ENCODE data around the gene ACADL.

ACADL gene

GRCh38 chr2:210224941-210225672 lies at the start of gene ACADL:
Gene ACADL (minus strand): TSS chr2:210225447. CDS start chr2:210225263, 184 bp downstream.
- DNase-seq (ENCODE audit: low read depth in 2 of 2): peak; percentile 22 to 26
- TF ChIP-seq, protein P1, sequence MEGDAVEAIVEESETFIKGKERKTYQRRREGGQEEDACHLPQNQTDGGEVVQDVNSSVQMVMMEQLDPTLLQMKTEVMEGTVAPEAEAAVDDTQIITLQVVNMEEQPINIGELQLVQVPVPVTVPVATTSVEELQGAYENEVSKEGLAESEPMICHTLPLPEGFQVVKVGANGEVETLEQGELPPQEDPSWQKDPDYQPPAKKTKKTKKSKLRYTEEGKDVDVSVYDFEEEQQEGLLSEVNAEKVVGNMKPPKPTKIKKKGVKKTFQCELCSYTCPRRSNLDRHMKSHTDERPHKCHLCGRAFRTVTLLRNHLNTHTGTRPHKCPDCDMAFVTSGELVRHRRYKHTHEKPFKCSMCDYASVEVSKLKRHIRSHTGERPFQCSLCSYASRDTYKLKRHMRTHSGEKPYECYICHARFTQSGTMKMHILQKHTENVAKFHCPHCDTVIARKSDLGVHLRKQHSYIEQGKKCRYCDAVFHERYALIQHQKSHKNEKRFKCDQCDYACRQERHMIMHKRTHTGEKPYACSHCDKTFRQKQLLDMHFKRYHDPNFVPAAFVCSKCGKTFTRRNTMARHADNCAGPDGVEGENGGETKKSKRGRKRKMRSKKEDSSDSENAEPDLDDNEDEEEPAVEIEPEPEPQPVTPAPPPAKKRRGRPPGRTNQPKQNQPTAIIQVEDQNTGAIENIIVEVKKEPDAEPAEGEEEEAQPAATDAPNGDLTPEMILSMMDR (IDR thresholded peaks at IDR 0.05; ENCODE audit: low read depth, low read length): no peak
- H3K4me3 ChIP-seq (replicated peaks in 1 of 2; ENCODE audit: low read depth in 2 of 2, low read length in 2 of 2): peak within 1 kb of the TSS; percentile 52 to 54

GRCh38 chr2:210271300-210271699 lies 46.1 kb upstream of the ACADL start:
- no peak overlapping the region for H3K4me3 ChIP-seq (replicated peaks in 1 of 2; ENCODE audit: low read depth in 2 of 2, low read length in 2 of 2)
- TF ChIP-seq, protein P1 (IDR thresholded peaks at IDR 0.05; ENCODE audit: low read depth, low read length): no peak
- DNase-seq (ENCODE audit: low read depth in 2 of 2): no peak

DNA sequence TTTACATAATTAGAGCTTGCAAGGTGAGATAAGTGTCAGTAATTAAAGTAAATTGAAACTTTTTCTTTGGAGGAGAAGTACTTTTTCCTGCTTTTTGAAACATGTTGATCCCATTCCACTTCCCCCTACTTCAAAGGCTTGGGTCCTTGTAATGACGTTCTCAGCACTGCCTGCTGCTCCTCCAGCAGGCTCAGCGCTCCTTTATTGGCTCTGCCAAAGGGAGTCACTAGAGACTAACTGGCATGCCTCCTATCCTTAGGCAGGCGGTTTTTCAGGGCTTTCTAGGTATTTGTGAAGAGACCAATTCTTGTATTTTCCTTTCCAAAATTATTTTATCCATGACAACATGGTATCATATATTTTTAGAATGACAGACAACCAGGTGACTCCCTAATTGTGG lies 43.9 kb upstream of the ACADL start:
- TF ChIP-seq, protein P1 (IDR thresholded peaks at IDR 0.05; ENCODE audit: low read depth, low read length): no peak
- DNase-seq (ENCODE audit: low read depth in 2 of 2): no peak
- H3K4me3 ChIP-seq (replicated peaks in 1 of 2; ENCODE audit: low read depth in 2 of 2, low read length in 2 of 2): no peak overlapping the region

DNA sequence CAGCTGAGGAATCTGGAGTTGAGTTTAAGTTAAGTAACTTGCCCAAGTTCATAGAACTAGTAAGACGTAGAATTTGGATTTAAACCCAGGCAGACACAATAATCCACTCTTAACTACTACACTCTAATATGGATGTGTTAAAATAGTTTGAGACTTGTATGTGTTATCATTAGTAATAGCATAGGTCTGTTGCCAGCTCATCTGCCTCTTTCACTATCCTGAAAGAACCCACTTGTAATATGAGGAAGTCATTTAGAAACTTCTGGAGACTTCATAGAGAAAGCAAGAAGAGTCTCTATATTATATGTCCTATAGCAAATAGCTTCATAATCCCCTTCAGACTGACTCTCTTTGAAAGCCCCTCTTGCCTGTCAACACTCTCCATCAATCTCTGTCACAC lies 43.0 kb upstream of the ACADL start:
- DNase-seq (ENCODE audit: low read depth in 2 of 2): no peak
- TF ChIP-seq, protein P1 (IDR thresholded peaks at IDR 0.05; ENCODE audit: low read depth, low read length): no peak

GRCh38 chr2:210267698-210268097 lies 42.5 kb upstream of the ACADL start:
- DNase-seq (ENCODE audit: low read depth in 2 of 2): no peak
- TF ChIP-seq, protein P1 (IDR thresholded peaks at IDR 0.05; ENCODE audit: low read depth, low read length): no peak
- H3K4me3 ChIP-seq (replicated peaks in 1 of 2; ENCODE audit: low read depth in 2 of 2, low read length in 2 of 2): no peak overlapping the region

More for the DNA sequence above, 43.0 kb upstream of the ACADL start:
- no peak overlapping the region for H3K4me3 ChIP-seq (replicated peaks in 1 of 2; ENCODE audit: low read depth in 2 of 2, low read length in 2 of 2)

- H3K4me3 ChIP-seq (replicated peaks in 1 of 2; ENCODE audit: low read depth in 2 of 2, low read length in 2 of 2): no peak overlapping the region
- TF ChIP-seq, protein P1 (IDR thresholded peaks at IDR 0.05; ENCODE audit: low read depth, low read length): no peak
- no peak for DNase-seq (ENCODE audit: low read depth in 2 of 2)
Observed at GRCh38 chr2:210264282-210264681, 39.0 kb upstream of the ACADL start.

Measured in cardiac fibroblast (primary cell).